Activated CD4-positive, alpha-beta T cell treated with anti-CD3 and anti-CD28 coated beads, Interleukin-2, amount 50 U/mL, for 16 hours (primary cell): ENCODE measurements around the gene MAPK11.

ENCODE experiments used
- DNase-seq: peaks from one replicate; pipeline ENCODE4 v3.0.0-alpha.2; 2020

MAPK11 gene

GRCh38 chr22:50269970-50270665 is at the start of gene MAPK11:
Gene MAPK11 (minus strand): TSS chr22:50270380. CDS start chr22:50270292, 88 bp downstream.
- DNase-seq, result peak; percentile 74

GRCh38 chr22:50319503-50319951 is 49.3 kb upstream of the MAPK11 start:
- no peak for DNase-seq

GRCh38 chr22:50318698-50319411 is 48.7 kb upstream of the MAPK11 start:
- no peak for DNase-seq

GRCh38 chr22:50318356-50318697 is 48.1 kb upstream of the MAPK11 start:
- DNase-seq, result no peak

- no peak for DNase-seq
Measured at GRCh38 chr22:50317674-50318073, 47.5 kb upstream of the MAPK11 start.

DNA sequence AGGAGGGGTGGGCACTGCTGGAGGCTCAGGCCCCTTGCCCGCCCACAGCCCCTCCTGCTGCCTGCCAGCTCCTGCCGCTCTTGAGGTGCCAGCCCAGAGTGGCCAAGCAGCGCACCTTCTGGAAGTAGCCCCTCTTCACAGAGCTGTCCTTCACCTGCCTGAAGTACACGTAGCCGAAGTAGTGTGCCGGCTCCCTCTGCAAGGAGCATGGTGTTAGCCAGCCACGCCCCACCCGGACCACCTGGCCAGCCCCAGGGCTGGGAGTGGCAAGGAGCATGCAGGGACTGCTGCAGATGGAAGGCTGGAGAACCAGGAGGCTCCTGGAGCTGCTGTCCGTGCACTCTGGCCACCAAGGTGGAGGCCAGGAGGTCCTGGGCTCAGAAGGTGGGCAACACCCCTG is 47.0 kb upstream of the MAPK11 start:
- DNase-seq, result no peak

GRCh38 chr22:50316114-50317065 is 46.2 kb upstream of the MAPK11 start:
- DNase-seq, result no peak

GRCh38 chr22:50315289-50316113 is 45.3 kb upstream of the MAPK11 start:
- DNase-seq, result no peak

- DNase-seq, result peak; percentile 82
Measured at GRCh38 chr22:50314455-50315288, 44.5 kb upstream of the MAPK11 start.

DNA sequence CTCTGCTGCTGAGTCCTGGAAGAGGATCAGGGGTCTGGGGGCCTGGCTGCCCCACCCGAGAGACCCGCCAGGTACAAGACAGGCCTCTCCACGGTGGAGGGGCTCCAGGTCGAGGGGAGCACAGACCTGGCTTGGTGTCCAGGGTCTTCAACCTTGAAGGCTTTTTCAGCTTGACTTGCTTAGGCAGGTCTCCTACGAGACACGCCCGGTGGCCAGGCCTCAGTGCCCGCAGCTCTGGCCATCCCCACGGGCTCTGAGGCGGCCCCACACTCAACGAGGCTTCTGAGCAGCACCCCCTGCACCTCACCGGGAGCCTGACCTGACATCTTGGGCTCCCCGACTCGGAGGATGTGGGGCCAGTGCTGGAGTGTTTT is 43.9 kb upstream of the MAPK11 start:
- no peak for DNase-seq

DNA sequence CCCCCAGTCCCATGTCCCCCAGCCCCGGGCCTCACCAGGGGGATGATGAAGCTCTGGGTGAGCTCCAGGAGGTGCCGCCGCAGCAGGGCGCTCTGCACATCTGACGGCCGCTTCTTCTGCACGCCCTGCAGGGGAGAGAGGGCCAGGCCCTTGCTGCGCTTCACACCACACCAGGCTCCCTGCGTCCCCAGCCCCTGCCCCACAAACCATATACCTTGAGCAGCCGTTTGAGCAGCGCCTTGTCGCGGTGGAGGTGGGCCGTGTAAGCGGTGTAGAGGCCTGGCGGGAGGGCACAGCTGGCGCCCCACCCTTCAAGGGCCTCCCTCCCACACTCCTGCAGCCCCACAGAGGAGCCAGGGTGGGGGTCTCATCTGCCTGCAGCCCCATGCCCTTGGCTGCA is 43.4 kb upstream of the MAPK11 start:
- no peak for DNase-seq

GRCh38 chr22:50313021-50313420 is 42.8 kb upstream of the MAPK11 start:
- no peak for DNase-seq

DNA sequence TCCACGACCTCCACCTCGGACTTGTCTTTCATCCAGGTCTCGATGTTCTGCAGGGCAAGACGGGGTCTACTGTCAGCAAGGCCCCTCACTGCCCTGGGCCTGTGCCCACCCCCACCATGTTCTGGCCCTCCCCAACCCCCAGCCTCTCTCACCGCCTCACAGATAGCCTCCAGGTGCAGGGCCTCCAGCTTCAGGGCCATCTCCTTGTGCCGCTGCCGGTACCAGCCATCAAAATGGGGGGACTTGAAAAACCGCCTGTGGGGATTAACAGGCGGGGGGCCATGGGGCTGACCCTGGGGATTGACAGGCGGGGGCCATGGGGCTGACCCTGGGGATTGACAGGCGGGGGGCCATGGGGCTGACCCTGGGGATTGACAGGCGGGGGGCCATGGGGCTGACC is 42.2 kb upstream of the MAPK11 start:
- no peak for DNase-seq

GRCh38 chr22:50311606-50312351 is 41.6 kb upstream of the MAPK11 start:
- DNase-seq, result no peak

GRCh38 chr22:50310949-50311444 is 40.8 kb upstream of the MAPK11 start:
- DNase-seq, result no peak

DNA sequence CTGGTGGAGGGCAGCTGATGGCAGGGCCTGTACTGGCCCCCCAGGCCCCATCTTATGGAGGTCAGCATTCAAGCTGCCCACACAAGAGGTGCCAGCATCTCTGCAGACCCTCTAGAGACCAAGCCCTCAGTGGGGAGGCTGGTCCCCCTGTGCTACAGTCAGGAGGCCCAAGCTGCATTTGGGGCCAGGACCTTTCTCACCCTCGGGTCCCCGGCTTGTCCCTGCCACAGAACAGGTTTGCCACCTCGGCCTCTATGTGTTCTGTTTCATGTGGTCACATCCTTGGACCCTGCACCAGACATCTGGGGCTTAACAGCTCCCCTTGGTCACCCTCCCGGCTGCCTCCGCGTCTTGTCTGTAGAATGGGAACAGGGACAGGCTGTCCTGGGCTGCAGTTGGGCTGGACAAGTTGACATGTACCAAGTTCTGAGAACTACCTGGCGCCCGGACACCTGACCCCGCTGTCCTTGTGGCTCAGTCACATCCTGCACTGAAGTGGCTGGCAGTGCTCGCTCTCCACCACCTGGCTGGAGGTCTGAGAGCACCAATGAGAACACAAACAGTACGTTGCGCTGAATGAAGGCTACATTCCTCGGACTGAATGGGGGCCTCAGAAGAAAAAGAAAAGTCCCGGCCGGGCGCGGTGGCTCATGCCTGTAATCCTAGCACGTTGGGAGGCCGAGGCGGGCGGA is 40.0 kb upstream of the MAPK11 start:
- no peak for DNase-seq

DNA sequence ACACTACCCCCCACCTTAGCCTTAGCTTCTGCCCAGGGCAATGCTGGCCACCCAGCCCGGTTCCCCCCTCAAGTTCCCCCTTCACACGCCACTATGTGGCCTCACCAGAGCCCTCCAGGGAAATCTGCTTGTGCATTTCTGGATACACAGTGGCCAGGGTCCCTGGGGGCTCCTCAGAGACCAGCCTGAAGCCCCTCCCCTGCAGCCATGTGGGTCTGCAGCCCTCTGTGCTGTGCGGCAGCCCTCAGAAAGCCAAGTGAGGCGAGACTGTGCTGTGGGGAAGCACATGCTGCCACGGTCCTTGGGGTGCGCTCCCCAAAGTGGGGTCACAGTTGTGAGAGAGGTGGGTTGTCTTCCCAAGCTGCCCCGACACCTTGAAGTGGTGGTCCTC is 39.4 kb upstream of the MAPK11 start:
- DNase-seq, result no peak

DNA sequence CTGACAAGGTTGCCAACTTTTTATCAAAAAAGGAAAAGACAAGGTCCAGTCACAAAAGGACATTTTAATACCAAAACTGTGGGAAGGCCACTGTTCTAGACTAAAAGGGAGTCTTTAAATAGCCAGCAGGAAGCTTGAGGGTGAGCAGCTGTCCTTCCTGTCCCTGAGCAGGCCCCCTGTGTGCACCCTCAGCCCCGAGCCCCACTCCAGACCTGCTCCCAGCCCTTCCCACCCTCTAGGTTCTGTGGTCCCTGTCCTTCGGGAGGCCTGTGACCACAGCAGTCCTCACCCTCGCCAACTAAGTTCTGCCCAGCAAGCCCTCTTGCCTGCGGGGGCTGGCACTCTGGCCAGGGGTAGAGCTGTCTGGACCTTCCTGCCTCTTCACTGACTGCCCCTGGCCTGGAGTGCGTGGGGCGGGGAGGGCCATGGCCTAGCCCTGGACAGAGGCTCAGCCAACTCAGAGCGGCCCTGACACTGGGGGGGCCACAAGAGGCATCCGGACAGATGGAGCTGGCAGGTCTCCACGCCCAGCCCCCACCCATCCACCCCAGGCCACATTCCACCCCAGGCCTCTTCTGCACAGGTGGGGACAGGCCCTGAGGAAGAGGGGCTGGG is 38.9 kb upstream of the MAPK11 start:
- DNase-seq, result no peak

DNA sequence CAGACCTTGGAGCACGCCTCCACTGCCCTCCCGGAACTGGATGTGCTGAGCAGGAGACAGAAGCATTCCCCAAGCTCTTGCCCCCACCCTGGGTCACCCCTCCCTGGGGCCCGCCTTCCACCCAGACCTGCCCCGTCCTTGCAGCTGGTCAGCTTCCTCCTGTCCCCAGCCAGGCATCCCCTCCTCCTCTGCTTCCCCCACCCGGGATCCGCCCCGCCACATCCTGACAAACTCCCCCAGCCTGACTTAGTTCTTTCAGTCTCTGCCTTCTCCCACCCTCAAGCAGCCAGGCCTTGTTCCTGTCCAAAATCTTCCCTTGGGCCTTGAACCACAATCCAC is 38.4 kb upstream of the MAPK11 start:
- DNase-seq, result no peak
